K562 (cell line): ENCODE measurements around the gene EIF2AK2. TPM values are rescaled to one million over a fixed set of nuclear protein-coding genes. Genes with fewer than 3 reads are reported as not detected.

Experiments
- ATF2 ChIP-seq: sonication (generic); formaldehyde crosslinking; IDR thresholded peaks from 2 replicates; pipeline ENCODE4 v1.8.1; 2022; ENCODE audit warnings: missing genetic modification reagents
- CBX5 ChIP-seq: IDR thresholded peaks from 2 replicates; pipeline ENCODE4 v1.6.1; 2014; ENCODE audit warnings: low read depth, borderline replicate concordance
- CBX8 ChIP-seq: fragments of 200-600 bp; sonication (generic); IDR thresholded peaks from 2 replicates; pipeline ENCODE4 v1.6.1; 2012; ENCODE audit warnings: borderline replicate concordance, mixed run types, low read depth, mild to moderate bottlenecking, moderate library complexity, mixed read lengths, low read length, control low read depth, inconsistent platforms; ENCODE audit not compliant: poor library complexity, severe bottlenecking; ENCODE audit errors: extremely low read depth
- DEAF1 ChIP-seq: fragments of 450-650 bp; formaldehyde crosslinking; IDR thresholded peaks from 2 replicates; pipeline ENCODE4 v1.4.0; 2020; ENCODE audit warnings: mild to moderate bottlenecking, moderate library complexity
- MXI1 ChIP-seq: IDR thresholded peaks from 2 replicates; pipeline ENCODE4 v1.6.1; 2011; ENCODE audit warnings: low read depth, mild to moderate bottlenecking, improper control_type of control experiment, low read length
- SLC30A9 ChIP-seq: fragments of 250-450 bp; sonication (Bioruptor Pico); IDR thresholded peaks from 2 replicates; pipeline ENCODE4 v1.8.0; 2022; ENCODE audit warnings: mild to moderate bottlenecking, moderate library complexity
- SRSF3 ChIP-seq: fragments of 200-400 bp; formaldehyde crosslinking; IDR thresholded peaks from 2 replicates; pipeline ENCODE4 v1.6.1; 2016; ENCODE audit warnings: mild to moderate bottlenecking, low read length, moderate library complexity; ENCODE audit not compliant: insufficient read depth
- TAF1 ChIP-seq: IDR thresholded peaks from 2 replicates; pipeline ENCODE4 v1.6.1; 2011; ENCODE audit warnings: mild to moderate bottlenecking, low read length, moderate library complexity; ENCODE audit not compliant: insufficient read depth, control insufficient read depth, severe bottlenecking; ENCODE audit errors: extremely low read depth
- TAL1 ChIP-seq: fragments of 450-650 bp; IDR thresholded peaks from 2 replicates; pipeline ENCODE4 v1.6.1; 2016; ENCODE audit warnings: mild to moderate bottlenecking
- YY1 ChIP-seq, 3 experiments: IDR thresholded peaks; 2 replicates each; pipeline ENCODE4 v1.6.1; 2011; ENCODE audit warnings: low read length in 2 of 3, mild to moderate bottlenecking in 2 of 3, moderate library complexity in 2 of 3, borderline replicate concordance in 1 of 3, control low read depth in 1 of 3, low read depth in 1 of 3; ENCODE audit not compliant: insufficient read depth in 3 of 3, insufficient replicate concordance in 2 of 3, control insufficient read depth in 1 of 3, insufficient read length in 1 of 3; ENCODE audit errors: extremely low read depth in 1 of 3
- ZBTB2 ChIP-seq: fragments of 450-650 bp; IDR thresholded peaks from 2 replicates; pipeline ENCODE4 v1.6.1; 2016; ENCODE audit warnings: antibody characterized with exemption
- ZKSCAN3 ChIP-seq: fragments of 250-450 bp; sonication (Bioruptor Pico); IDR thresholded peaks from 2 replicates; pipeline ENCODE4 v1.4.0; 2020
- ZNF212 ChIP-seq: fragments of 450-650 bp; formaldehyde crosslinking; IDR thresholded peaks from 2 replicates; pipeline ENCODE4 v1.4.0; 2020; ENCODE audit warnings: mild to moderate bottlenecking
- ZNF79 ChIP-seq: fragments of 250-450 bp; sonication (Bioruptor Pico); IDR thresholded peaks from 2 replicates; pipeline ENCODE4 v1.4.0; 2020; ENCODE audit warnings: low read depth, mild to moderate bottlenecking, moderate library complexity
- polyA plus RNA-seq, 8 experiments: library from polyadenylated mRNA; depleted of rRNA in 4 of 8; stranded (reverse) in 5 of 8; unstranded in 3 of 8; fragments of >200 nt; fragmentation: Nextera tagmentation in 2 of 8; fragmentation: Illumina TruSeq in 1 of 8; extraction: Ambion mirVana in 2 of 8; extraction: Trizol in 1 of 8; gene quantifications; 2 replicates each; pipeline versions ENCODE4 v1.2.1 to v1.2.3, GENCODE V29; 2011 to 2014; ENCODE audit warnings: inconsistent platforms in 1 of 8, missing spikeins in 1 of 8
- total RNA-seq, 7 experiments: library from RNA; depleted of rRNA in 6 of 7; stranded (reverse); fragments of >200 nt in 6 of 7; fragmentation: Illumina TruSeq in 2 of 7; extraction: Trizol in 2 of 7; gene quantifications; 2 replicates each; pipeline versions ENCODE4 v1.2.1 to v1.2.3, GENCODE V29; 2011 to 2021; ENCODE audit warnings: low replicate concordance in 1 of 7
- TF ChIP-seq, protein P1 (sequence below): sonication (generic); formaldehyde crosslinking; IDR thresholded peaks from 2 replicates; pipeline ENCODE4 v1.8.1; 2023; ENCODE audit warnings: mild to moderate bottlenecking, missing genetic modification reagents
- TF ChIP-seq, protein P2 (sequence below): sonication (generic); formaldehyde crosslinking; IDR thresholded peaks from 2 replicates; pipeline ENCODE4 v1.8.0; 2022; ENCODE audit warnings: mild to moderate bottlenecking, missing genetic modification reagents

Gene EIF2AK2
- total and polyA plus RNA-seq, 9 of the 15 experiments (the other 6 are each of a cell fraction or from before 2014, with no cell fraction given): 3.8 to 19.5 (median 13.3) TPM

- TF ChIP-seq SLC30A9 (CRISPR knock-in tag): no peak
- TF ChIP-seq CBX8: no peak
- peak; percentile 15; the same call in 1 of the 2 replicates for TF ChIP-seq ATF2 (CRISPR knock-in tag)
- TF ChIP-seq SRSF3: peak; percentile 65; the same call in 1 of the 2 replicates
- TF ChIP-seq TAF1: peak; percentile 75
- TF ChIP-seq MXI1: no peak
- no peak for TF ChIP-seq YY1 (IDR thresholded peaks at IDR 0.05; ENCODE audit: borderline replicate concordance in 1 of 3, control insufficient read depth in 1 of 3, extremely low read depth in 1 of 3, insufficient read depth in 3 of 3, insufficient read length in 1 of 3, insufficient replicate concordance in 2 of 3, low read depth in 1 of 3, low read length in 2 of 3)
- no peak for TF ChIP-seq DEAF1 (CRISPR knock-in tag)
- TF ChIP-seq, protein P1, sequence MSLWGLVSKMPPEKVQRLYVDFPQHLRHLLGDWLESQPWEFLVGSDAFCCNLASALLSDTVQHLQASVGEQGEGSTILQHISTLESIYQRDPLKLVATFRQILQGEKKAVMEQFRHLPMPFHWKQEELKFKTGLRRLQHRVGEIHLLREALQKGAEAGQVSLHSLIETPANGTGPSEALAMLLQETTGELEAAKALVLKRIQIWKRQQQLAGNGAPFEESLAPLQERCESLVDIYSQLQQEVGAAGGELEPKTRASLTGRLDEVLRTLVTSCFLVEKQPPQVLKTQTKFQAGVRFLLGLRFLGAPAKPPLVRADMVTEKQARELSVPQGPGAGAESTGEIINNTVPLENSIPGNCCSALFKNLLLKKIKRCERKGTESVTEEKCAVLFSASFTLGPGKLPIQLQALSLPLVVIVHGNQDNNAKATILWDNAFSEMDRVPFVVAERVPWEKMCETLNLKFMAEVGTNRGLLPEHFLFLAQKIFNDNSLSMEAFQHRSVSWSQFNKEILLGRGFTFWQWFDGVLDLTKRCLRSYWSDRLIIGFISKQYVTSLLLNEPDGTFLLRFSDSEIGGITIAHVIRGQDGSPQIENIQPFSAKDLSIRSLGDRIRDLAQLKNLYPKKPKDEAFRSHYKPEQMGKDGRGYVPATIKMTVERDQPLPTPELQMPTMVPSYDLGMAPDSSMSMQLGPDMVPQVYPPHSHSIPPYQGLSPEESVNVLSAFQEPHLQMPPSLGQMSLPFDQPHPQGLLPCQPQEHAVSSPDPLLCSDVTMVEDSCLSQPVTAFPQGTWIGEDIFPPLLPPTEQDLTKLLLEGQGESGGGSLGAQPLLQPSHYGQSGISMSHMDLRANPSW (CRISPR knock-in tag): no peak
- no peak for TF ChIP-seq ZKSCAN3 (CRISPR knock-in tag)
- TF ChIP-seq ZNF79 (CRISPR knock-in tag): no peak
- TF ChIP-seq ZNF212 (CRISPR knock-in tag): no peak
- TF ChIP-seq TAL1: no peak
- TF ChIP-seq, protein P2, sequence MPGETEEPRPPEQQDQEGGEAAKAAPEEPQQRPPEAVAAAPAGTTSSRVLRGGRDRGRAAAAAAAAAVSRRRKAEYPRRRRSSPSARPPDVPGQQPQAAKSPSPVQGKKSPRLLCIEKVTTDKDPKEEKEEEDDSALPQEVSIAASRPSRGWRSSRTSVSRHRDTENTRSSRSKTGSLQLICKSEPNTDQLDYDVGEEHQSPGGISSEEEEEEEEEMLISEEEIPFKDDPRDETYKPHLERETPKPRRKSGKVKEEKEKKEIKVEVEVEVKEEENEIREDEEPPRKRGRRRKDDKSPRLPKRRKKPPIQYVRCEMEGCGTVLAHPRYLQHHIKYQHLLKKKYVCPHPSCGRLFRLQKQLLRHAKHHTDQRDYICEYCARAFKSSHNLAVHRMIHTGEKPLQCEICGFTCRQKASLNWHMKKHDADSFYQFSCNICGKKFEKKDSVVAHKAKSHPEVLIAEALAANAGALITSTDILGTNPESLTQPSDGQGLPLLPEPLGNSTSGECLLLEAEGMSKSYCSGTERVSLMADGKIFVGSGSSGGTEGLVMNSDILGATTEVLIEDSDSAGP (CRISPR knock-in tag): 0 out of 2 replicates have a peak, but pooled peaks have one; percentile 34
- TF ChIP-seq ZBTB2: peak; percentile 99
- no peak for TF ChIP-seq CBX5
Measured at GRCh38 chr2:37196320-37197195, 39.8 kb upstream of the EIF2AK2 start, which contains the start of gene CEBPZOS (continued).
